SK-N-SH (cell line): ENCODE measurements around the gene CDH23. TPM values are rescaled to one million over a fixed set of nuclear protein-coding genes. Genes with fewer than 3 reads are reported as not detected.

ENCODE experiments used
- CTCF ChIA-PET: fragments of 300-600, 350-600 bp; formaldehyde crosslinking; extraction: SDS; loops from one replicate; lab custom pipeline; 2021; lab: Yijun Ruan, JAX
- POLR2A ChIA-PET: fragments of 350-600 bp; sonication (Branson Sonifier 250); formaldehyde crosslinking; extraction: SDS; loops from one replicate; lab custom pipeline; 2020; ENCODE audit warnings: antibody characterized with exemption, inconsistent platforms; lab: Yijun Ruan, JAX
- DNase-seq: peaks from one replicate; pipeline ENCODE4 v3.0.0; 2012
- H2AFZ ChIP-seq: fragments of 200-600 bp; sonication (generic); 2 replicates; pipeline ENCODE4 v1.8.1; 2016; ENCODE audit warnings: antibody characterized with exemption, mild to moderate bottlenecking, low read depth
- H3F3A ChIP-seq: fragments of 200-600 bp; sonication (generic); replicated peaks from 2 replicates; pipeline ENCODE3; 2016; ENCODE audit warnings: antibody characterized with exemption, mild to moderate bottlenecking; ENCODE audit not compliant: insufficient read depth
- H3K27ac ChIP-seq, 2 experiments: fragments of 200-500 bp in 1 of 2; fragments of 200-600 bp in 1 of 2; sonication (Bioruptor generic) in 1 of 2; sonication (generic), shearing (Covaris generic) in 1 of 2; 2 replicates each; pipeline versions ENCODE4 v1.5.1 to v1.6.1; 2014 to 2016; ENCODE audit warnings: low read depth in 2 of 2, inconsistent platforms in 1 of 2, low read length in 1 of 2, mild to moderate bottlenecking in 1 of 2, mixed read lengths in 1 of 2
- H3K27me3 ChIP-seq: fragments of 200-600 bp; sonication (generic), shearing (Covaris generic); 2 replicates; pipeline ENCODE4 v1.6.1; 2016; ENCODE audit warnings: mixed run types; ENCODE audit not compliant: insufficient read depth
- H3K36me3 ChIP-seq, 2 experiments: fragments of 200-500 bp in 1 of 2; fragments of 200-600 bp in 1 of 2; sonication (Bioruptor generic) in 1 of 2; sonication (generic) in 1 of 2; replicated peaks in 1 of 2; 2 replicates each; pipeline versions ENCODE3 to v1.5.1; 2014 to 2016; ENCODE audit warnings: low read length in 1 of 2, mild to moderate bottlenecking in 1 of 2; ENCODE audit not compliant: insufficient read depth in 2 of 2, control insufficient read depth in 1 of 2
- H3K4me1 ChIP-seq, 2 experiments: fragments of 200-500 bp in 1 of 2; fragments of 200-600 bp in 1 of 2; sonication (Bioruptor generic) in 1 of 2; sonication (generic), shearing (Covaris generic) in 1 of 2; 2 replicates each; pipeline versions ENCODE4 v1.5.1 to v1.6.1; 2014 to 2016; ENCODE audit warnings: low read depth in 1 of 2, low read length in 1 of 2, mixed run types in 1 of 2; ENCODE audit not compliant: insufficient read depth in 2 of 2, control insufficient read depth in 1 of 2
- H3K4me2 ChIP-seq: fragments of 200-600 bp; sonication (generic), shearing (Covaris generic); 2 replicates; pipeline ENCODE4 v1.6.1; 2017; ENCODE audit warnings: mixed run types
- H3K4me3 ChIP-seq, 2 experiments: fragments of 200-500 bp in 1 of 2; fragments of 200-600 bp in 1 of 2; sonication (Bioruptor generic) in 1 of 2; sonication (generic), shearing (Covaris generic) in 1 of 2; 2 replicates each; pipeline versions ENCODE4 v1.5.1 to v1.8.1; 2014 to 2016; ENCODE audit warnings: low read depth in 2 of 2, inconsistent platforms in 1 of 2, low read length in 1 of 2, mild to moderate bottlenecking in 1 of 2, mixed read lengths in 1 of 2, moderate library complexity in 1 of 2
- H3K79me2 ChIP-seq: fragments of 200-600 bp; sonication (generic); 2 replicates; pipeline ENCODE4 v1.8.1; 2017; ENCODE audit warnings: mild to moderate bottlenecking; ENCODE audit not compliant: insufficient read depth
- H3K9ac ChIP-seq: fragments of 200-600 bp; sonication (generic); 2 replicates; pipeline ENCODE4 v1.6.1; 2017; ENCODE audit warnings: mixed run types
- H3K9me2 ChIP-seq: fragments of 200-600 bp; sonication (generic); 2 replicates; pipeline ENCODE4 v1.6.1; 2017; ENCODE audit warnings: mixed run types
- H3K9me3 ChIP-seq: fragments of 200-600 bp; sonication (generic); 2 replicates; pipeline ENCODE4 v1.6.1; 2017; ENCODE audit warnings: mixed run types, mild to moderate bottlenecking, moderate library complexity
- H4K20me1 ChIP-seq: fragments of 200-600 bp; sonication (generic); 2 replicates; pipeline ENCODE4 v1.6.1; 2017; ENCODE audit warnings: mild to moderate bottlenecking, mixed run types; ENCODE audit not compliant: insufficient read depth
- CTCF ChIP-seq: fragments of 200-600 bp; sonication (generic); IDR thresholded peaks from 2 replicates; pipeline ENCODE4 v1.6.1; 2017; ENCODE audit warnings: antibody characterized with exemption, mild to moderate bottlenecking, moderate library complexity
- ELF1 ChIP-seq: IDR thresholded peaks from 2 replicates; pipeline ENCODE4 v1.4.0; 2012
- EZH2phosphoT487 ChIP-seq: fragments of 200-600 bp; sonication (generic); IDR thresholded peaks from 2 replicates; pipeline ENCODE4 v1.6.1; 2017; ENCODE audit warnings: low read depth, mixed run types, mild to moderate bottlenecking, antibody characterized with exemption, moderate library complexity, borderline replicate concordance
- FOSL2 ChIP-seq: IDR thresholded peaks from 2 replicates; pipeline ENCODE4 v1.4.0; 2012; ENCODE audit warnings: low read depth, mild to moderate bottlenecking, moderate library complexity, borderline replicate concordance
- FOXJ3 ChIP-seq: sonication (generic); formaldehyde crosslinking; IDR thresholded peaks from 2 replicates; pipeline ENCODE4 v1.5.1; 2020; ENCODE audit warnings: mild to moderate bottlenecking, missing genetic modification reagents
- FOXM1 ChIP-seq: IDR thresholded peaks from 2 replicates; pipeline ENCODE4 v1.4.0; 2012; ENCODE audit warnings: low read depth, mild to moderate bottlenecking
- GABPA ChIP-seq: IDR thresholded peaks from 2 replicates; pipeline ENCODE4 v1.4.0; 2012; ENCODE audit warnings: low read depth, mild to moderate bottlenecking
- MEF2A ChIP-seq: IDR thresholded peaks from 2 replicates; pipeline ENCODE4 v1.4.0; 2012; ENCODE audit warnings: low read depth, borderline replicate concordance
- NFIC ChIP-seq: IDR thresholded peaks from 2 replicates; pipeline ENCODE4 v1.4.0; 2012; ENCODE audit warnings: borderline replicate concordance
- NRF1 ChIP-seq: IDR thresholded peaks from 2 replicates; pipeline ENCODE4 v1.6.1; 2012; ENCODE audit warnings: low read depth, mild to moderate bottlenecking, low read length
- POLR2AphosphoS5 ChIP-seq: IDR thresholded peaks from 2 replicates; pipeline ENCODE4 v1.6.1; 2012; ENCODE audit warnings: low read depth, low read length
- RFX5 ChIP-seq: IDR thresholded peaks from 2 replicates; pipeline ENCODE4 v1.6.1; 2012; ENCODE audit warnings: mild to moderate bottlenecking, improper control_type of control experiment, low read length
- SIN3A ChIP-seq: IDR thresholded peaks from 2 replicates; pipeline ENCODE4 v1.6.1; 2012; ENCODE audit warnings: low read depth, mild to moderate bottlenecking, low read length, moderate library complexity, borderline replicate concordance
- SMC3 ChIP-seq: IDR thresholded peaks from 2 replicates; pipeline ENCODE4 v1.6.1; 2012; ENCODE audit warnings: low read depth, low read length, improper control_type of control experiment
- TCF12 ChIP-seq: IDR thresholded peaks from 2 replicates; pipeline ENCODE4 v1.4.0; 2012
- USF1 ChIP-seq: IDR thresholded peaks from 2 replicates; pipeline ENCODE4 v1.4.0; 2012; ENCODE audit warnings: low read depth, borderline replicate concordance
- YY1 ChIP-seq: IDR thresholded peaks from 2 replicates; pipeline ENCODE4 v1.4.0; 2012; ENCODE audit warnings: low read depth, mild to moderate bottlenecking
- whole genome bisulfite sequencing: methylation state at CpG from one replicate; pipeline ENCODE4 v1.1.6; 2017; ENCODE audit warnings: low lambda C conversion rate; 5-methylcytosine and 5-hydroxymethylcytosine counted together
- polyA plus RNA-seq, 3 experiments: library from polyadenylated mRNA; depleted of rRNA; stranded (reverse); fragments of >200 nt; gene quantifications; 2 replicates each; pipeline ENCODE4 v1.2.3, GENCODE V29; 2012
- TF ChIP-seq, protein P1 (sequence below): IDR thresholded peaks from 2 replicates; pipeline ENCODE4 v1.4.0; 2012; ENCODE audit warnings: low read depth, borderline replicate concordance
- TF ChIP-seq, protein P2 (sequence below): fragments of 150-350 bp; IDR thresholded peaks from 2 replicates; pipeline ENCODE4 v1.6.1; 2017; ENCODE audit warnings: antibody characterized with exemption, low read length, low read depth, borderline replicate concordance
- TF ChIP-seq, protein P3 (sequence below): IDR thresholded peaks from 2 replicates; pipeline ENCODE4; 2012

The CDH23 gene
- polyA plus RNA-seq, 1 of the 3 experiments (the other 2 are of a cell fraction): 0.03 TPM

- Histone ChIP-seq H3K36me3 (no peaks in the 10 kb centered on the region), H3K27me3 (peaks cover 4% of the 10 kb centered on the region; the same call in 1 of the 2 replicates), H3K9me3 (no peaks in the 10 kb centered on the region), H3K9me2 (no peaks in the 10 kb centered on the region), H3K9ac (no peak overlapping the region), H3K4me1 (peaks cover 0 to 5% of the 10 kb centered on the region in 2 experiments; a peak in 1 of 4 replicates), H3K4me2 (no peak overlapping the region), H3F3A (no peaks in the 10 kb centered on the region), H3K27ac (no peak overlapping the region), H3K79me2 (no peaks in the 10 kb centered on the region), H3K4me3 (no peak overlapping the region), H4K20me1 (no peaks in the 10 kb centered on the region), H2AFZ (no peak overlapping the region)
- ChIA-PET CTCF (interaction anchor here (1.3 to 2.7 kb wide), 2 partner anchors 13 to 61 kb away, joined by 3 to 9 read pairs; partner anchors contain the start of gene CDH23), POLR2A (no interaction called here)
- DNase-seq: no peak
- 10% methylated on average over 2 of the region's 4 CpGs for WGBS
- TF ChIP-seq NFIC (no peak), FOXJ3 (no peak), USF1 (no peak), RFX5 (no peak), POLR2AphosphoS5 (no peak), SIN3A (no peak), SMC3 (no peak), EZH2phosphoT487 (no peak), GABPA (no peak), CTCF (no peak), NRF1 (no peak), FOSL2 (no peak), FOXM1 (no peak)
- TF ChIP-seq, protein P1, sequence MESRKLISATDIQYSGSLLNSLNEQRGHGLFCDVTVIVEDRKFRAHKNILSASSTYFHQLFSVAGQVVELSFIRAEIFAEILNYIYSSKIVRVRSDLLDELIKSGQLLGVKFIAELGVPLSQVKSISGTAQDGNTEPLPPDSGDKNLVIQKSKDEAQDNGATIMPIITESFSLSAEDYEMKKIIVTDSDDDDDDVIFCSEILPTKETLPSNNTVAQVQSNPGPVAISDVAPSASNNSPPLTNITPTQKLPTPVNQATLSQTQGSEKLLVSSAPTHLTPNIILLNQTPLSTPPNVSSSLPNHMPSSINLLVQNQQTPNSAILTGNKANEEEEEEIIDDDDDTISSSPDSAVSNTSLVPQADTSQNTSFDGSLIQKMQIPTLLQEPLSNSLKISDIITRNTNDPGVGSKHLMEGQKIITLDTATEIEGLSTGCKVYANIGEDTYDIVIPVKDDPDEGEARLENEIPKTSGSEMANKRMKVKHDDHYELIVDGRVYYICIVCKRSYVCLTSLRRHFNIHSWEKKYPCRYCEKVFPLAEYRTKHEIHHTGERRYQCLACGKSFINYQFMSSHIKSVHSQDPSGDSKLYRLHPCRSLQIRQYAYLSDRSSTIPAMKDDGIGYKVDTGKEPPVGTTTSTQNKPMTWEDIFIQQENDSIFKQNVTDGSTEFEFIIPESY: no peak
- TF ChIP-seq, all 33 proteins: peak for 0
Observed at GRCh38 chr10:71457908-71458307, 61.2 kb downstream of the CDH23 start.

- Histone ChIP-seq H3K4me1 (peaks cover 0 to 5% of the 10 kb centered on the region in 2 experiments; a peak in 1 of 4 replicates), H3K9ac (no peak overlapping the region), H4K20me1 (no peaks in the 10 kb centered on the region), H3F3A (no peaks in the 10 kb centered on the region), H2AFZ (no peak overlapping the region), H3K4me3 (no peak overlapping the region), H3K27me3 (peaks cover 4% of the 10 kb centered on the region; the same call in 1 of the 2 replicates), H3K9me3 (no peaks in the 10 kb centered on the region), H3K27ac (no peak overlapping the region), H3K9me2 (no peaks in the 10 kb centered on the region), H3K36me3 (no peaks in the 10 kb centered on the region), H3K79me2 (no peaks in the 10 kb centered on the region), H3K4me2 (no peak overlapping the region)
- ChIA-PET CTCF (interaction anchor here (2.7 kb wide), 1 partner anchor 61 kb away, joined by 9 read pairs; the partner anchor contains the start of gene CDH23), POLR2A (no interaction called here)
- DNase-seq: no peak
- WGBS: 39% methylated on average over 2 of the region's 2 CpGs
- no peak for TF ChIP-seq YY1
- no peak for TF ChIP-seq ELF1
- TF ChIP-seq, protein P2, sequence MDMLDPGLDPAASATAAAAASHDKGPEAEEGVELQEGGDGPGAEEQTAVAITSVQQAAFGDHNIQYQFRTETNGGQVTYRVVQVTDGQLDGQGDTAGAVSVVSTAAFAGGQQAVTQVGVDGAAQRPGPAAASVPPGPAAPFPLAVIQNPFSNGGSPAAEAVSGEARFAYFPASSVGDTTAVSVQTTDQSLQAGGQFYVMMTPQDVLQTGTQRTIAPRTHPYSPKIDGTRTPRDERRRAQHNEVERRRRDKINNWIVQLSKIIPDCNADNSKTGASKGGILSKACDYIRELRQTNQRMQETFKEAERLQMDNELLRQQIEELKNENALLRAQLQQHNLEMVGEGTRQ: no peak
- TF ChIP-seq TCF12: no peak
- TF ChIP-seq FOSL2: no peak
- no peak for TF ChIP-seq FOXM1
- TF ChIP-seq EZH2phosphoT487: no peak
- TF ChIP-seq MEF2A: no peak
- no peak for TF ChIP-seq RFX5
- TF ChIP-seq CTCF: no peak
- TF ChIP-seq, protein P3, sequence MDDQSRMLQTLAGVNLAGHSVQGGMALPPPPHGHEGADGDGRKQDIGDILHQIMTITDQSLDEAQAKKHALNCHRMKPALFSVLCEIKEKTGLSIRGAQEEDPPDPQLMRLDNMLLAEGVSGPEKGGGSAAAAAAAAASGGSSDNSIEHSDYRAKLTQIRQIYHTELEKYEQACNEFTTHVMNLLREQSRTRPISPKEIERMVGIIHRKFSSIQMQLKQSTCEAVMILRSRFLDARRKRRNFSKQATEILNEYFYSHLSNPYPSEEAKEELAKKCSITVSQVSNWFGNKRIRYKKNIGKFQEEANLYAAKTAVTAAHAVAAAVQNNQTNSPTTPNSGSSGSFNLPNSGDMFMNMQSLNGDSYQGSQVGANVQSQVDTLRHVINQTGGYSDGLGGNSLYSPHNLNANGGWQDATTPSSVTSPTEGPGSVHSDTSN: no peak
Observed at GRCh38 chr10:71458387-71458786, 61.7 kb downstream of the CDH23 start.
